Measurements from ENCODE around the gene FAM234B.
A peak's percentile ranks its signal among the peaks of the same experiment; 100 is the strongest.

The FAM234B gene

GRCh38 chr12:13090054-13090453, 45.9 kb downstream of the FAM234B start:
- no peak for DNase-seq (ENCODE audit: low read depth)
- no peak overlapping the region for H3K4me3 ChIP-seq (ENCODE audit: low read length)
- TF ChIP-seq CTCF (conservative IDR thresholded peaks at IDR 0.05; ENCODE audit: low read depth, low read length), result no peak

GRCh38 chr12:13091832-13092231, 47.7 kb downstream of the FAM234B start:
- no peak for TF ChIP-seq CTCF (conservative IDR thresholded peaks at IDR 0.05; ENCODE audit: low read depth, low read length)
- no peak for DNase-seq (ENCODE audit: low read depth)
- no peak overlapping the region for H3K4me3 ChIP-seq (ENCODE audit: low read length)

- no peak for TF ChIP-seq CTCF (conservative IDR thresholded peaks at IDR 0.05; ENCODE audit: low read depth, low read length)
- DNase-seq (ENCODE audit: low read depth), result no peak
- no peak overlapping the region for H3K4me3 ChIP-seq (ENCODE audit: low read length)
These were observed 49.1 kb downstream of the FAM234B start for GRCh38 chr12:13093191-13093847.

- peak; percentile 57 for DNase-seq (ENCODE audit: low read depth)
- no peak for TF ChIP-seq CTCF (conservative IDR thresholded peaks at IDR 0.05; ENCODE audit: low read depth, low read length)
- H3K4me3 ChIP-seq (ENCODE audit: low read length), result no peak overlapping the region
These were observed 49.7 kb downstream of the FAM234B start for GRCh38 chr12:13093848-13094220.

- no peak overlapping the region for H3K4me3 ChIP-seq (ENCODE audit: low read length)
- TF ChIP-seq CTCF (conservative IDR thresholded peaks at IDR 0.05; ENCODE audit: low read depth, low read length), result no peak
- DNase-seq (ENCODE audit: low read depth), result no peak
These were observed 50.2 kb downstream of the FAM234B start for GRCh38 chr12:13094367-13094766.

- DNase-seq (ENCODE audit: low read depth), result no peak
- TF ChIP-seq CTCF (conservative IDR thresholded peaks at IDR 0.05; ENCODE audit: low read depth, low read length), result no peak
These were observed 51.2 kb downstream of the FAM234B start for GRCh38 chr12:13095266-13095995.

GRCh38 chr12:13097491-13098011, 53.4 kb downstream of the FAM234B start:
- no peak for TF ChIP-seq CTCF (conservative IDR thresholded peaks at IDR 0.05; ENCODE audit: low read depth, low read length)
- no peak for DNase-seq (ENCODE audit: low read depth)
- no peak overlapping the region for H3K4me3 ChIP-seq (ENCODE audit: low read length)

More at GRCh38 chr12:13095266-13095995, 51.2 kb downstream of the FAM234B start:
- no peak overlapping the region for H3K4me3 ChIP-seq (ENCODE audit: low read length)

All from retinal pigment epithelial cell (primary cell).